IMR-90 (cell line): Measurements from ENCODE around the gene NOP14.
"Not testable (repeated sequence)": the region's sequence is repeated elsewhere in the genome, so short reads cannot be mapped to it uniquely, and the experiment has no call there.

ENCODE experiments used
- BHLHE40 ChIP-seq: fragments of 150-350 bp; IDR thresholded peaks from 2 replicates; pipeline ENCODE4 v1.6.1; 2016; ENCODE audit warnings: mild to moderate bottlenecking, low read depth, low read length
- CHD1 ChIP-seq: IDR thresholded peaks from 2 replicates; pipeline ENCODE4 v1.6.1; 2012; ENCODE audit warnings: low read depth, low read length, improper control_type of control experiment
- FOS ChIP-seq: fragments of 150-350 bp; IDR thresholded peaks from 2 replicates; pipeline ENCODE4 v1.6.1; 2016; ENCODE audit warnings: low read depth, low read length
- MAFK ChIP-seq: IDR thresholded peaks from 2 replicates; pipeline ENCODE4 v1.6.1; 2012; ENCODE audit warnings: low read depth, low read length, improper control_type of control experiment
- MXI1 ChIP-seq: IDR thresholded peaks from 2 replicates; pipeline ENCODE4 v1.6.1; 2012; ENCODE audit warnings: low read depth, mild to moderate bottlenecking, low read length, moderate library complexity, borderline replicate concordance
- POLR2A ChIP-seq: IDR thresholded peaks from 2 replicates; pipeline ENCODE4 v1.6.1; 2012; ENCODE audit warnings: mild to moderate bottlenecking, low read depth, low read length
- RAD21 ChIP-seq: IDR thresholded peaks from 2 replicates; pipeline ENCODE4 v1.6.1; 2012; ENCODE audit warnings: low read length, improper control_type of control experiment
- RCOR1 ChIP-seq: IDR thresholded peaks from 2 replicates; pipeline ENCODE4 v1.6.1; 2012; ENCODE audit warnings: mild to moderate bottlenecking, low read length, improper control_type of control experiment; ENCODE audit not compliant: insufficient replicate concordance
- RFX5 ChIP-seq: IDR thresholded peaks from 2 replicates; pipeline ENCODE4 v1.8.0; 2012; ENCODE audit warnings: low read depth, mild to moderate bottlenecking, low read length, moderate library complexity
- SMC3 ChIP-seq: fragments of 150-350 bp; IDR thresholded peaks from 2 replicates; pipeline ENCODE4 v1.6.1; 2016; ENCODE audit warnings: low read depth, mild to moderate bottlenecking, antibody characterized with exemption, low read length, moderate library complexity
- TF ChIP-seq, protein P1 (sequence below): conservative IDR thresholded peaks from 2 replicates; pipeline ENCODE4 v1.5.1; 2012; ENCODE audit warnings: mild to moderate bottlenecking, low read depth, low read length, improper control_type of control experiment
- TF ChIP-seq, protein P2 (sequence below): fragments of 150-350 bp; IDR thresholded peaks from 2 replicates; pipeline ENCODE4 v1.6.1; 2016; ENCODE audit warnings: low read depth, mild to moderate bottlenecking, low read length, moderate library complexity, borderline replicate concordance

DNA sequence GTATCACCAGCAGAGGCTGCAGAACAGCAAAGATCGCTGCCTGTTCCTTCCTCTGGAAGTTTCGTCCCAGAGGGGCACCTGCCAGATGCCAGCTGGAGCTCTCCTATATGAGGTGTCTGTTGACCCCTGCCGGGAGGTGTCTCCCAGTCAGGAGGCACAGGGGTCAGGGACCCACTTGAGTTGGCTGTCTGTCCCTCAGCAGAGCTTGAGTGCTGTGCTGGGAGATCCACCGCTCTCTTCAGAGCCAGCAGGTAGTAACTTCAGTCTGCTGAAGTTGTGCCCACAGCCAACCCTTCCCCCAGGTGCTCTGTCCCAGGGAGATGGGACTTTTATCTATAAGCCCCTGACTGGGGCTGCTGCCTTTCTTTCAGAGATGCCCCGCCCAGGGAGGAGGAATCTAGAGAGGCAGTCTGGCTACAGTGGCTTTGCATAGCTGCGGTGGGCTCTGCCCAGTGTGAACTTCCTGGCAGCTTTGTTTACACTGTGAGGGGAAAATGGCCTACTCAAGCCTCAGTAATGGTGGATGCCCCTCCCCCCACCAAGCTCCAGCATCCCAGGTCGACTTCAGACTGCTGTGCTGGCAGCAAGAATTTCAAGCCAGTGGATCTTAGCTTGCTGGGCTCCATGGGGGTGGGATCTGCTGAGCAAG lies 40.6 kb downstream of the NOP14 start:
- TF ChIP-seq MAFK, POLR2A, RCOR1, RAD21, FOS, RFX5, BHLHE40, MXI1, CHD1, SMC3: not testable (repeated sequence)
- TF ChIP-seq, protein P1, sequence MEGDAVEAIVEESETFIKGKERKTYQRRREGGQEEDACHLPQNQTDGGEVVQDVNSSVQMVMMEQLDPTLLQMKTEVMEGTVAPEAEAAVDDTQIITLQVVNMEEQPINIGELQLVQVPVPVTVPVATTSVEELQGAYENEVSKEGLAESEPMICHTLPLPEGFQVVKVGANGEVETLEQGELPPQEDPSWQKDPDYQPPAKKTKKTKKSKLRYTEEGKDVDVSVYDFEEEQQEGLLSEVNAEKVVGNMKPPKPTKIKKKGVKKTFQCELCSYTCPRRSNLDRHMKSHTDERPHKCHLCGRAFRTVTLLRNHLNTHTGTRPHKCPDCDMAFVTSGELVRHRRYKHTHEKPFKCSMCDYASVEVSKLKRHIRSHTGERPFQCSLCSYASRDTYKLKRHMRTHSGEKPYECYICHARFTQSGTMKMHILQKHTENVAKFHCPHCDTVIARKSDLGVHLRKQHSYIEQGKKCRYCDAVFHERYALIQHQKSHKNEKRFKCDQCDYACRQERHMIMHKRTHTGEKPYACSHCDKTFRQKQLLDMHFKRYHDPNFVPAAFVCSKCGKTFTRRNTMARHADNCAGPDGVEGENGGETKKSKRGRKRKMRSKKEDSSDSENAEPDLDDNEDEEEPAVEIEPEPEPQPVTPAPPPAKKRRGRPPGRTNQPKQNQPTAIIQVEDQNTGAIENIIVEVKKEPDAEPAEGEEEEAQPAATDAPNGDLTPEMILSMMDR, result not testable (repeated sequence)
- TF ChIP-seq, protein P2, sequence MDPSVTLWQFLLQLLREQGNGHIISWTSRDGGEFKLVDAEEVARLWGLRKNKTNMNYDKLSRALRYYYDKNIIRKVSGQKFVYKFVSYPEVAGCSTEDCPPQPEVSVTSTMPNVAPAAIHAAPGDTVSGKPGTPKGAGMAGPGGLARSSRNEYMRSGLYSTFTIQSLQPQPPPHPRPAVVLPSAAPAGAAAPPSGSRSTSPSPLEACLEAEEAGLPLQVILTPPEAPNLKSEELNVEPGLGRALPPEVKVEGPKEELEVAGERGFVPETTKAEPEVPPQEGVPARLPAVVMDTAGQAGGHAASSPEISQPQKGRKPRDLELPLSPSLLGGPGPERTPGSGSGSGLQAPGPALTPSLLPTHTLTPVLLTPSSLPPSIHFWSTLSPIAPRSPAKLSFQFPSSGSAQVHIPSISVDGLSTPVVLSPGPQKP, result not testable (repeated sequence)
